IPS-18c (cell line): ENCODE data around the gene NEB.
"Not testable (repeated sequence)": the region's sequence is repeated elsewhere in the genome, so short reads cannot be mapped to it uniquely, and the experiment has no call there.

Experiments
- H3K4me3 ChIP-seq: 2 replicates; pipeline ENCODE4 v1.7.0; 2013; ENCODE audit warnings: low read depth, mild to moderate bottlenecking, low read length, moderate library complexity; ENCODE audit not compliant: insufficient read depth
- H3K9me3 ChIP-seq: one replicate; pipeline ENCODE4 v1.6.1; 2013; ENCODE audit warnings: mild to moderate bottlenecking, low read length, moderate library complexity; ENCODE audit not compliant: control insufficient read depth, insufficient read depth

The NEB gene

DNA sequence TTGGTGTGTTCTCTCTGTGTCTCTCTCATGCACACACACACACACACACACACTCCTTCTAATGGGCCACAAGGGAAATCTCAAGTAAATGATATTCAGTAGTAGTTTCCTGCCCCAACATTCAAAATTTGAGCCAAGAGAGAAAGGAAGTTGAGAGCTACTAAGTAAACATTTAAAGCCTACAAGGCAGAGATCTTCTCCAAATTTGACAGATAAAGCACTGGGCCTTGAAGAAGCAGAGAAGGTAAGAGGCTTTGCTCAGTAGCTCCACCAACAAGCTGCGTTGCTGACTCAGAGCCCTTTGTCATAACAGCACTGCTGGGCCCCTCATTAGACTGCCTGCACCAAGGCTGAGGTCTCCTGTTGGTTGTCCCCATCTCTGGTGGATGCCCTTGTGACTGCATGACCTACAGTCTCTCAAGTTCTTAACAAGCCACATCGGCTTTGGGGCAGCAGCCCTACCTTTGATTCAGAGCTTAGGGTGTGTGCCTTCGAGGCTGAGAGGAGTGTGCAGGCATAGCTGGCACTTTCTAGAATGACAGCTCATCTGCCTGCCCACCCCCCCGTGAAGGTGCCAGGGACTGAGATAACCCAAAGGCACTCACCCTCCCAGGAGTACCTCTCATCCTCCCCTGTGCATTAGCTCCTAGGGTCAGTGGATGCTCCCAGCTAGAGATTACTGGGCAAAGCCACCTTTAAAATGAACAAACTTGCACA, 32.3 kb upstream of the NEB start:
- no peak overlapping the region for H3K4me3 ChIP-seq
- peaks cover 2% of the 10 kb centered on the region for H3K9me3 ChIP-seq

GRCh38 chr2:151765760-151766410, 31.6 kb upstream of the NEB start:
- Histone ChIP-seq H3K9me3 (peaks cover 2% of the 10 kb centered on the region), H3K4me3 (no peak overlapping the region)

- H3K4me3 ChIP-seq = no peak overlapping the region
- peaks cover 2% of the 10 kb centered on the region for H3K9me3 ChIP-seq
Observed at GRCh38 chr2:151762694-151763093, 28.4 kb upstream of the NEB start.

DNA sequence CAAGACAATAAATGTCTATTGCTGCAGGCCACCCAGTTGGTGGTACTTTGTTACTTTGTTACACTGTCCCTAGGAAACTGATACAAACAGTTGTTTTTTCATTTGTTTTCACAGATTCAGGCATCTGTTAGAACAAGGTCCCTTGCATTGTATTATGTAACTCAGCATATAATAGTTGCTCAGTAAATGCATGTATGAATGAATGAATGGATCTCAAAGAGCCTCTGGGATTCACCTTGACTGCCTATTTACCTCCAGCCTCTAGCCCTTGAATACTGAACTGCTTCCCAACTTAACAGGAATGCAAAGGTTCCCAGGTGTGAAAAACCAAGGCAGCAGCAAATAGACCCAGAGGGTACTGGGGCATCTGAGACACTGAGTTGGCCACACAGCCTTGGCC, 27.4 kb upstream of the NEB start:
- H3K4me3 ChIP-seq = no peak overlapping the region
- H3K9me3 ChIP-seq = peaks cover 2% of the 10 kb centered on the region

GRCh38 chr2:151761193-151761592, 26.9 kb upstream of the NEB start:
- Histone ChIP-seq H3K9me3 (peaks cover 2% of the 10 kb centered on the region), H3K4me3 (no peak overlapping the region)

GRCh38 chr2:151760139-151760650, 25.9 kb upstream of the NEB start:
- Histone ChIP-seq H3K9me3 (peaks cover 2% of the 10 kb centered on the region), H3K4me3 (no peak overlapping the region)

DNA sequence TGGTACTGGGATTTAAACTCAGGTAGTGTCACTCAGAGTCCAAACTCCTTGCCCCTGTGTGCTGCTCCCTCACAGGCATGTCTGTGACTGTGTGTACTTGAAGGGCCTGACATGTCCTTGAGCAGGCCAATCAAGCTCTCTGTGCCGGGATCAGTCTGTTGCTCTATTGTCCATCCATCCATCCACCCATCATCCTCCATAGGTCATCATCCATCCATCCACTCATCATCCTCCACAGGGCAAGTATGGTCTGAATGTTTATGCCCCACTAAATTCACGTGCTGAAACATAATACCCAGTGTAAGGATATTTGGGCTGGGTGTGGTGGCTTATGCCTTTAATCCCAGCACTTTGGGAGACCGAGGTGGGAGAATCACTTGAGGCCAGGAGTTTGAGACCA, 24.5 kb upstream of the NEB start:
- Histone ChIP-seq H3K9me3 (peaks cover 2% of the 10 kb centered on the region), H3K4me3 (no peak overlapping the region)

GRCh38 chr2:151757861-151758260, 23.6 kb upstream of the NEB start:
- no peak overlapping the region for H3K4me3 ChIP-seq
- H3K9me3 ChIP-seq = no peaks in the 10 kb centered on the region

GRCh38 chr2:151756820-151757219, 22.5 kb upstream of the NEB start:
- H3K9me3 ChIP-seq = no peaks in the 10 kb centered on the region
- no peak overlapping the region for H3K4me3 ChIP-seq

DNA sequence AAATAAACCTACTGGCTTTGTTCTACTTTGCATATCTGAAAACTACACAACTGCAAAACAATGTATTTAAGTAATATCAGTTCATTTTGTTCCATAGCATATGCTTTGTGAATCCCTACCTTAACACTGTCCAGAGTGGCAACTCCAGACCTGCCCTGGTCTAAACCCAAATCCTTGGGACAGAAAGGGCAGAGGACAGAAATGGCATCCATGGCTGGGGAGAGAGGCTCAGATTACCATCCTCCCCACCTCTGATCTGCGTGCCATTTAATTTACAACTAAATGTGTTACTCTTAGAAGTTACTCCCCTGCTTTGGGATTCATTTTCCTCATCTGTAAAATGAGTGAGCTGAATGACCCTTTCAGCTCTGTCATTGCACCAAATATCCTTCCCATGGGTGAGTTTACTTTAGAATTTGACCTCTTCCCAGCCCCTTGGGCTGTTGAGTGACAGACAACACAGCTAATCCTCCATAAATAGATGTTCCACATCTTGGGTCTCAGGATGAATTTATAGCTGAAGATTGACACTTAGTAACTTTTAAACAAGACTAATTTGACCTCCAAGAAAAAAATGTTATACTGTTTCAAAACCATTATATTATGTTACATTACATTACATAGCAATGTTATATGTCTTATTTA, 20.1 kb upstream of the NEB start:
- Histone ChIP-seq H3K9me3 (no peaks in the 10 kb centered on the region), H3K4me3 (no peak overlapping the region)

DNA sequence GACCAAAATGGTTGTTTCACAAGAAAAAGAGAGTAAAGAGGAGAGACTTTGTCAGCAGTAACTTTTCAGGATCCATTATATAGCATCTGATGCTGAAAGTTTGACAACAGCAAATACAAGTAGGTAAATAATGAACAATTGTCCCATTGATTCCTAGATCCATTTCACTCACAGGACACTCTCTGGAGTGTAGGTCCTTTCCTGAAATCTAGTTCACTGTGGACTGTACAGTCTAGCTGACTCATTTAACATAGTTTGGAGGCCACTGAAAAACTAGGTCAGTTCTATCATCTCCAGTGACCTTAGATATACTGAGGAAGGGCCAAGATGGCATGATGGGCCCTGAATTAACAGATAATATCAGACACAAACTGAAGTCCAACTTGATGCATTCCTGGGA, 19.3 kb upstream of the NEB start:
- no peak overlapping the region for H3K4me3 ChIP-seq
- H3K9me3 ChIP-seq = no peaks in the 10 kb centered on the region

GRCh38 chr2:151745261-151745660, 11.0 kb upstream of the NEB start:
- H3K9me3 ChIP-seq, H3K4me3 ChIP-seq: not testable (repeated sequence)

- H3K4me3 ChIP-seq = no peak overlapping the region
- H3K9me3 ChIP-seq = no peaks in the 10 kb centered on the region
Observed at GRCh38 chr2:151730262-151730975, 3.9 kb downstream of the NEB start.

- Histone ChIP-seq H3K4me3 (no peak overlapping the region), H3K9me3 (no peaks in the 10 kb centered on the region)
Observed at GRCh38 chr2:151729837-151730236, 4.4 kb downstream of the NEB start.

DNA sequence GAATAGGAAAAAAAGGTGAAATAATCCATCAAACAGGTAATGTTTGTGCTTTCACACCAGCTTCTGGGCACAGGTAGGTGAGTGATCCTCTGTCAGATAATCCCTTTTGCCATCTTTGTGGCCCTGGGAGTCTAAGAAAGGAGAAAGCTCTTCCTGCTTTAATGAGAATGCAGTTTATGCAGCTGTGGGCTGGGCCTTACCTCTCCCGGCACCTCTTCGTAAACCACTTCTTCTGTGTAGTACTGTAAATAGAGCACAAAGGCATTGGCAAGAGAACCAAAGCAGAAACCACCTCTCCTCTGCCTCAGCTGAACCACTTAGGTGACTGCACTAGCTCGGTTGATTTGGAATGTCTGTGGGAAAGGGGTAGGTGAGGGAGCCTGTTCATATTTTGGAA, 4.9 kb downstream of the NEB start:
- H3K4me3 ChIP-seq = no peak overlapping the region
- H3K9me3 ChIP-seq = no peaks in the 10 kb centered on the region

GRCh38 chr2:151728804-151729414, 5.4 kb downstream of the NEB start:
- Histone ChIP-seq H3K4me3 (no peak overlapping the region), H3K9me3 (no peaks in the 10 kb centered on the region)
